Smooth muscle cell (in vitro differentiated cells): Measurements from ENCODE around the gene HOXC4. TPM values are rescaled to one million over a fixed set of nuclear protein-coding genes. Genes with fewer than 3 reads are reported as not detected.
A peak's percentile ranks its signal among the peaks of the same experiment; 100 is the strongest.

Experiments
- DNase-seq: peaks from one replicate; lab custom pipeline; 2025; ENCODE audit not compliant: unreplicated experiment; lab: John Stamatoyannopoulos, UW
- H2AFZ ChIP-seq: fragments of 200-600 bp; sonication (generic); 2 replicates; pipeline ENCODE4 v1.6.0; 2016; ENCODE audit warnings: antibody characterized with exemption, low read depth, mild to moderate bottlenecking
- H3F3A ChIP-seq: fragments of 200-600 bp; sonication (generic); 2 replicates; pipeline ENCODE4 v1.6.0; 2017; ENCODE audit warnings: antibody characterized with exemption, low read depth
- H3K27ac ChIP-seq: fragments of 200-600 bp; sonication (generic); 2 replicates; pipeline ENCODE4 v1.5.1; 2016; ENCODE audit warnings: low read depth, mild to moderate bottlenecking
- H3K27me3 ChIP-seq: fragments of 200-600 bp; sonication (generic); 2 replicates; pipeline ENCODE4 v1.6.1; 2016; ENCODE audit warnings: low read depth, mild to moderate bottlenecking
- H3K36me3 ChIP-seq: fragments of 200-600 bp; sonication (generic); 2 replicates; pipeline ENCODE4 v1.5.1; 2016; ENCODE audit warnings: low read depth
- H3K4me1 ChIP-seq: fragments of 200-600 bp; sonication (generic); 2 replicates; pipeline ENCODE4 v1.5.1; 2016; ENCODE audit warnings: low read depth
- H3K4me2 ChIP-seq: fragments of 200-600 bp; sonication (generic); 2 replicates; pipeline ENCODE4 v1.6.0; 2016; ENCODE audit warnings: mild to moderate bottlenecking
- H3K4me3 ChIP-seq: fragments of 200-600 bp; sonication (generic); 2 replicates; pipeline ENCODE4 v1.5.1; 2016; ENCODE audit warnings: mild to moderate bottlenecking
- H3K79me2 ChIP-seq: fragments of 200-600 bp; sonication (generic); 2 replicates; pipeline ENCODE4 v1.6.0; 2016; ENCODE audit warnings: low read depth, mild to moderate bottlenecking
- H3K9ac ChIP-seq: fragments of 200-600 bp; sonication (generic); 2 replicates; pipeline ENCODE4 v1.6.0; 2016; ENCODE audit warnings: low read depth
- H3K9me3 ChIP-seq: fragments of 200-600 bp; sonication (generic); replicated peaks from 2 replicates; pipeline ENCODE4 v1.5.1; 2016; ENCODE audit warnings: low read depth
- H4K20me1 ChIP-seq: fragments of 200-600 bp; sonication (generic); 2 replicates; pipeline ENCODE4 v1.6.0; 2016; ENCODE audit warnings: low read depth
- WGBS: methylation state at CpG from one replicate; pipeline ENCODE4 v1.1.7; 2016; ENCODE audit warnings: low lambda C conversion rate; 5-methylcytosine and 5-hydroxymethylcytosine counted together
- polyA plus RNA-seq: library from polyadenylated mRNA; unstranded; fragments of >200 nt; fragmentation: Nextera tagmentation; extraction: Ambion mirVana; gene quantifications from 2 replicates; pipeline ENCODE4 v1.2.1, GENCODE V29; 2016
- total RNA-seq: library from RNA; depleted of rRNA; stranded (reverse); fragments of >200 nt; gene quantifications from 2 replicates; pipeline ENCODE4 v1.2.3, GENCODE V29; 2014
- TF ChIP-seq, protein P1 (sequence below): fragments of 200-600 bp; sonication (generic); IDR thresholded peaks from 2 replicates; pipeline ENCODE4 v1.5.1; 2017; ENCODE audit warnings: borderline replicate concordance, mild to moderate bottlenecking, antibody characterized with exemption; ENCODE audit not compliant: insufficient read depth, poor library complexity, severe bottlenecking

Gene HOXC4
- total and polyA plus RNA-seq, 2 experiments from 2014 or later = 0.49 to 1.2 TPM

DNA sequence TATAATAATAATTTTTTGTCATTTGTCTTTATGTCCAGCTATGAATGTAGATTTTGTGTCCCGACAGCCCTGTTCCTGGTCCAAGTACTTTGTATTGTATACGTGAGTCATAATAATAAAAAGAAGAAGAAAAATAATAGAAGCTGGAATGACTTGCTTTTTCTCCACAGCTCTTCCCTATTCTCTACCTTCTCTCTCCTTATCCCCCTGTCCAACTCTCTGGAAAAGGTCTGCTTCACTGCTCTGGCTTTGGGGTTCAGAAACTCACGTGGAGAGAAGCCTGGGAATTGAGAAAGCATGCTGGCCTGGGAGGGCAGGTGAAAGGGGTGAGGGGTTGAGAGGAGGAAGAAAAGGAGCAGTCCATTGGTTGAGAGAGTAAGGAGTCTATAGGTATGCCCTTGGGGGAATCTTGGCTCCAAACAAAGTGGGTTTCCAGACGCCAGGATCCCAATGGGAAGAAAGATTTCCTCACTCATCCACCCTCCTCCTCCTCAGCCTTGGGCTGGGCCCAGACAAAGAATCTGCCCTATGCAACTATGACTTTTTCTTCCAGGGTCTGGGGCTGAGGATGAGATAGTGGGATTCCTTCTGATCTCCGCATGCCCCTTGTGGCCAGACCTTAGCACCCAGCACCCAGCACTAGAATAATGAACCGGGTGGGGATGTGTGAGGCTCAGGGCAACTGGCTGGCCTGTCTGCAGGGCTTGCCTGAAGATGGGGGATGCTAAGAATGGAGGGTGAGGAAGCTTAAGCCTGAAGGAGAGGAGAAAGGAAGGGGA, 40.8 kb upstream of the HOXC4 start:
- no peaks in the 10 kb centered on the region for H3K36me3 ChIP-seq
- H3K27me3 ChIP-seq = peaks cover 95% of the 10 kb centered on the region
- no peak overlapping the region for H3K27ac ChIP-seq
- WGBS = 31% methylated on average over 6 of the region's 6 CpGs
- DNase-seq = no peak
- no peak overlapping the region for H3K4me2 ChIP-seq
- H3K9me3 ChIP-seq = no peaks in the 10 kb centered on the region
- H3K4me3 ChIP-seq = no peak overlapping the region
- H3K79me2 ChIP-seq = no peaks in the 10 kb centered on the region
- H3K4me1 ChIP-seq = peaks cover 3% of the 10 kb centered on the region
- H3K9ac ChIP-seq = no peak overlapping the region
- no peaks in the 10 kb centered on the region for H4K20me1 ChIP-seq
- no peaks in the 10 kb centered on the region for H3F3A ChIP-seq
- no peak overlapping the region for H2AFZ ChIP-seq
- TF ChIP-seq, protein P1, sequence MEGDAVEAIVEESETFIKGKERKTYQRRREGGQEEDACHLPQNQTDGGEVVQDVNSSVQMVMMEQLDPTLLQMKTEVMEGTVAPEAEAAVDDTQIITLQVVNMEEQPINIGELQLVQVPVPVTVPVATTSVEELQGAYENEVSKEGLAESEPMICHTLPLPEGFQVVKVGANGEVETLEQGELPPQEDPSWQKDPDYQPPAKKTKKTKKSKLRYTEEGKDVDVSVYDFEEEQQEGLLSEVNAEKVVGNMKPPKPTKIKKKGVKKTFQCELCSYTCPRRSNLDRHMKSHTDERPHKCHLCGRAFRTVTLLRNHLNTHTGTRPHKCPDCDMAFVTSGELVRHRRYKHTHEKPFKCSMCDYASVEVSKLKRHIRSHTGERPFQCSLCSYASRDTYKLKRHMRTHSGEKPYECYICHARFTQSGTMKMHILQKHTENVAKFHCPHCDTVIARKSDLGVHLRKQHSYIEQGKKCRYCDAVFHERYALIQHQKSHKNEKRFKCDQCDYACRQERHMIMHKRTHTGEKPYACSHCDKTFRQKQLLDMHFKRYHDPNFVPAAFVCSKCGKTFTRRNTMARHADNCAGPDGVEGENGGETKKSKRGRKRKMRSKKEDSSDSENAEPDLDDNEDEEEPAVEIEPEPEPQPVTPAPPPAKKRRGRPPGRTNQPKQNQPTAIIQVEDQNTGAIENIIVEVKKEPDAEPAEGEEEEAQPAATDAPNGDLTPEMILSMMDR = no peak

DNA sequence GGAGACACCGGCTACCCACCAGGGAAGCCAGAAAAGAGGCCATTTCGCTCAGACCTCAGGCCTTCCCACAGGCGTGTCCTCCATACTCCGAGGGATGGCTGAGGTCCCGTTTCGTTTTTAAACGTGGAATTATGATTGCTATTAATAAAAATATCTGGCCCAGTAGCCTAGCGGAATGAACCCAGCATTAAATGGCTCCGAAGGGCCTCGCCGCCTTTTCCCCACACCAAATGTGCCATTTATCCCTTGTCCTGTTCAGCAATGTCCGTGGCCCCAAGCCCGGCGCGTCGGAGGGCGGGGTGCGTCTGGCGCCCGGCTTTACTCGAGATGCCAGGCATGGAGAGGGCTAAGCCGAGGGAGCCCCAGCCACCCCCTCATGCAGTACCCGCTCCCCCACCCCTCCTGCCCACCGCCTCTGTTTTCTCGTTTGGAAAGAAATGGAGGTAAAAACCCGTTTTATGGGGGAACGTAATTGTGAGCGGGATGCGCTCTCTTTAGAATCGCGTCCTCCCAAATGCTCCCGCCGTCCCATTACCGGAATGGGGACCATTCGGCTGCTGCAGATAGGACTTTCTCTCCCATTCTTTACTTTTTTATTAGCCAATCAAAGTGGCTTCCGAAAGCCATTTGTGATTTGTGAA, 39.1 kb upstream of the HOXC4 start:
- Histone ChIP-seq H3K9ac (no peak overlapping the region), H3K9me3 (no peaks in the 10 kb centered on the region), H3K4me3 (peak overlapping the region; percentile 15), H3K79me2 (no peaks in the 10 kb centered on the region), H3K36me3 (no peaks in the 10 kb centered on the region), H4K20me1 (no peaks in the 10 kb centered on the region), H3K4me2 (peak overlapping the region; percentile 54), H3K4me1 (peaks cover 3% of the 10 kb centered on the region), H2AFZ (no peak overlapping the region), H3F3A (no peaks in the 10 kb centered on the region), H3K27me3 (peaks cover 90% of the 10 kb centered on the region), H3K27ac (no peak overlapping the region)
- DNase-seq = no peak
- WGBS = 17% methylated on average over 36 of the region's 36 CpGs
- TF ChIP-seq, protein P1 = no peak

DNA sequence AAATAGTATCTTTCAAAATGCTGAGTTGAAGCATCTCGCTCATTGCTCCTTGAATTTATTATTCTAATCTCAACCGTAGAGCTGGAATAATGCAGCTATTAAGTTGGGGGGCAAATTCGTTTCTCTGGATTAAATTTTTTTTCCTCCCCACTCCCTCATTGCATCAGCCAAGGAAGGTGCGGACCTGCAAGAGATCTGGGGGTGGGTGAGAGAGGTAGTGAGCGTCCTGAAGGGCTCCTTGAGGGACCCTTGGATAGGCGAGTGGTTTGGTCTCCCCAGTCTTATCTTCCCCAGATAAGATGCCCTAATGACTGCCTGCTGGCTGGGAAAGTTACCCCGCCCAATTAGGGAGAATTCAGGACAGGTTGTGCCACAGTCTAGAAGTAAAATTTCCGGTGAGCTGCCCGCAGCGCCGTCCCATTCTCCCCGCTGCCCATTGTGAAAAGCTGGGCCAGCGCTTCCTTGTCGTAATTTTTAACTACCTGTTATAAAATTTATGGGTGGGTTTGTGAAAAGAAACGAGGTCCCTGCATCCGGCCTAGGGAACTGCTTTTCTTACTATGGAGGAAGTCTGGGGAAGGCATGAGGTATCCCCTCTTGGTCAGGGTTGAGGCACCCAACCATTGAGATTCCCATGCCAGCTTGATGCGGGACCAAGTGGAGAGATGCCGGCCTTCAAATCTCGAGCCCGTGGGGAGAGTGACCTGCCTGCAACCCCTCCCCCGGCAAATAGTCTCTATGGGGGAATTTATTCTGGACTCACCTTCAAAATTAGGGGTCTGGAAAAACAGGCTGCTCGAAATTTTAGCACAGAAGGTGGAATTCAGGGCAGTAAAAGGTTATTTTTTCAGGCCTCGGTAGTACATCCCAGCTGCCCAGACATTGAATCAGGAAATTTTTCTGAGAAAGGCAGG, 38.4 kb upstream of the HOXC4 start:
- H3K9me3 ChIP-seq = no peaks in the 10 kb centered on the region
- H3K79me2 ChIP-seq = no peaks in the 10 kb centered on the region
- no peak overlapping the region for H3K27ac ChIP-seq

More for the DNA sequence above, 38.4 kb upstream of the HOXC4 start:
- peaks cover 90% of the 10 kb centered on the region for H3K27me3 ChIP-seq
- TF ChIP-seq, protein P1 = no peak
- WGBS = 24% methylated on average over 23 of the region's 23 CpGs
- DNase-seq = no peak
- H3K4me3 ChIP-seq = peak overlapping the region; percentile 15
- H3K4me1 ChIP-seq = peaks cover 3% of the 10 kb centered on the region
- H2AFZ ChIP-seq = no peak overlapping the region
- H3K36me3 ChIP-seq = no peaks in the 10 kb centered on the region
- no peak overlapping the region for H3K9ac ChIP-seq
- H3F3A ChIP-seq = no peaks in the 10 kb centered on the region
- H4K20me1 ChIP-seq = no peaks in the 10 kb centered on the region
- peak overlapping the region; percentile 54 for H3K4me2 ChIP-seq
